ENCODE measurements around the gene MLLT11. TPM values are rescaled to one million over a fixed set of nuclear protein-coding genes. Genes with fewer than 3 reads are reported as not detected.

MLLT11 gene
- polyA plus RNA-seq, 5 donors: 19.8 to 24.2 (median 23.2) TPM

Other genes starting within 250 kb of the MLLT11 start
- gene ARNT, start 183.8 kb upstream of the MLLT11 start, polyA plus RNA-seq (ENCODE audit: insufficient read depth in 1 of 5, insufficient read length in 5 of 5, low replicate concordance in 1 of 5): 10 to 100 TPM; 62.5 to 88.0 (median 78.2) TPM
- gene CTXND2, start 173.3 kb upstream of the MLLT11 start, polyA plus RNA-seq (ENCODE audit: insufficient read depth in 1 of 5, insufficient read length in 5 of 5, low replicate concordance in 1 of 5): under 1 TPM in 1 of 5 donors, not detected in 4; 0.13 TPM
- 100 to 1,000 TPM in 1 of 5 donors, 10 to 100 TPM in 4; 67.5 to 102 (median 83.8) TPM for gene SETDB1, start 134.0 kb upstream of the MLLT11 start, polyA plus RNA-seq (ENCODE audit: insufficient read depth in 1 of 5, insufficient read length in 5 of 5, low replicate concordance in 1 of 5)
- gene CERS2, start 85.6 kb upstream of the MLLT11 start, polyA plus RNA-seq (ENCODE audit: insufficient read depth in 1 of 5, insufficient read length in 5 of 5, low replicate concordance in 1 of 5): 100 to 1,000 TPM; 232 to 283 (median 242) TPM
- gene ANXA9, start 78.1 kb upstream of the MLLT11 start, polyA plus RNA-seq (ENCODE audit: insufficient read depth in 1 of 5, insufficient read length in 5 of 5, low replicate concordance in 1 of 5): 1 to 10 TPM; 7.7 to 9.7 (median 8.6) TPM
- gene MINDY1, start 53.5 kb upstream of the MLLT11 start, polyA plus RNA-seq (ENCODE audit: insufficient read depth in 1 of 5, insufficient read length in 5 of 5, low replicate concordance in 1 of 5): 10 to 100 TPM; 32.3 to 46.9 (median 42.6) TPM
- 10 to 100 TPM; 33.2 to 44.5 (median 40.8) TPM for gene PRUNE1, start 51.9 kb upstream of the MLLT11 start, polyA plus RNA-seq (ENCODE audit: insufficient read depth in 1 of 5, insufficient read length in 5 of 5, low replicate concordance in 1 of 5)
- 10 to 100 TPM in 1 of 5 donors, 1 to 10 TPM in 4; 5.9 to 11.1 (median 8.6) TPM for gene BNIPL, start 23.8 kb upstream of the MLLT11 start, polyA plus RNA-seq (ENCODE audit: insufficient read depth in 1 of 5, insufficient read length in 5 of 5, low replicate concordance in 1 of 5)
- 10 to 100 TPM in 4 of 5 donors, 1 to 10 TPM in 1; 9.4 to 11.6 (median 11.0) TPM for gene C1orf56, start 12.6 kb upstream of the MLLT11 start, polyA plus RNA-seq (ENCODE audit: insufficient read depth in 1 of 5, insufficient read length in 5 of 5, low replicate concordance in 1 of 5)
- 100 to 1,000 TPM; 108 to 125 (median 114) TPM for gene CDC42SE1, start 775 bp upstream of the MLLT11 start, polyA plus RNA-seq (ENCODE audit: insufficient read depth in 1 of 5, insufficient read length in 5 of 5, low replicate concordance in 1 of 5)
- gene GABPB2, start 10.4 kb downstream of the MLLT11 start, polyA plus RNA-seq (ENCODE audit: insufficient read depth in 1 of 5, insufficient read length in 5 of 5, low replicate concordance in 1 of 5): 10 to 100 TPM in 4 of 5 donors, 1 to 10 TPM in 1; 8.2 to 13.5 (median 10.9) TPM
- 10 to 100 TPM; 21.8 to 27.0 (median 25.1) TPM for gene SEMA6C, start 86.2 kb downstream of the MLLT11 start, polyA plus RNA-seq (ENCODE audit: insufficient read depth in 1 of 5, insufficient read length in 5 of 5, low replicate concordance in 1 of 5)
- 1 to 10 TPM; 1.9 to 2.8 (median 2.5) TPM for gene TNFAIP8L2, start 96.3 kb downstream of the MLLT11 start, polyA plus RNA-seq (ENCODE audit: insufficient read depth in 1 of 5, insufficient read length in 5 of 5, low replicate concordance in 1 of 5)
- gene LYSMD1, start 105.5 kb downstream of the MLLT11 start, polyA plus RNA-seq (ENCODE audit: insufficient read depth in 1 of 5, insufficient read length in 5 of 5, low replicate concordance in 1 of 5): 10 to 100 TPM; 15.7 to 18.6 (median 15.8) TPM
- gene SCNM1, start 105.7 kb downstream of the MLLT11 start, polyA plus RNA-seq (ENCODE audit: insufficient read depth in 1 of 5, insufficient read length in 5 of 5, low replicate concordance in 1 of 5): 10 to 100 TPM; 34.8 to 41.0 (median 39.2) TPM
- gene TMOD4, start 115.6 kb downstream of the MLLT11 start, polyA plus RNA-seq (ENCODE audit: insufficient read depth in 1 of 5, insufficient read length in 5 of 5, low replicate concordance in 1 of 5): 1 to 10 TPM; 1.1 to 3.2 (median 1.7) TPM
- gene VPS72, start 129.8 kb downstream of the MLLT11 start, polyA plus RNA-seq (ENCODE audit: insufficient read depth in 1 of 5, insufficient read length in 5 of 5, low replicate concordance in 1 of 5): 10 to 100 TPM; 56.3 to 68.0 (median 64.0) TPM
- gene PIP5K1A, start 138.2 kb downstream of the MLLT11 start, polyA plus RNA-seq (ENCODE audit: insufficient read depth in 1 of 5, insufficient read length in 5 of 5, low replicate concordance in 1 of 5): 10 to 100 TPM; 61.2 to 66.1 (median 62.2) TPM
- 100 to 1,000 TPM; 135 to 163 (median 145) TPM for gene PSMD4, start 194.3 kb downstream of the MLLT11 start, polyA plus RNA-seq (ENCODE audit: insufficient read depth in 1 of 5, insufficient read length in 5 of 5, low replicate concordance in 1 of 5)
- 10 to 100 TPM; 15.2 to 19.8 (median 16.1) TPM for gene ZNF687, start 221.9 kb downstream of the MLLT11 start, polyA plus RNA-seq (ENCODE audit: insufficient read depth in 1 of 5, insufficient read length in 5 of 5, low replicate concordance in 1 of 5)

Measured in right lung (tissue), 5 donors.